Measurements from ENCODE around the gene ETFA.
A peak's percentile ranks its signal among the peaks of the same experiment; 100 is the strongest.

ETFA gene

DNA sequence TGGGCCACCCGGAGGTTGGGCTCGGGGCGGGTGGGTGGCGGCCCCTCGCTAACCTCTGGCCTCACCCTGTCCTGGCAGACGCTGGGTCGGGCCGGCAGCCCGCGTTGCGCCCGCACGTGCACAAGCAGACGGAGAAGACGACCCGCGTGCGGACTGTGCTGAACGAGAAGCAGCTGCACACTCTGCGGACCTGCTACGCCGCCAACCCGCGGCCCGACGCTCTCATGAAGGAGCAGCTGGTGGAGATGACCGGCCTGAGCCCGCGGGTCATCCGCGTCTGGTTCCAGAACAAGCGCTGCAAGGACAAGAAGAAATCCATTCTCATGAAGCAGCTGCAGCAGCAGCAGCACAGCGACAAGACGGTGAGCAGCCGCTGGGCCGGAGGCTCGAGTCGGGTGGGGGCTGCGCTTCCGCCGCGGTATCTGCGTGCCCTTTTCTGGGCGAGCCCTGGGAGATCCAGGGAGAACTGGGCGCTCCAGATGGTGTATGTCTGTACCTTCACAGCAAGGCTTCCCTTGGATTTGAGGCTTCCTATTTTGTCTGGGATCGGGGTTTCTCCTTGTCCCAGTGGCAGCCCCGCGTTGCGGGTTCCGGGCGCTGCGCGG is 29.0 kb upstream of the ETFA start:
- DNase-seq = peak; percentile 10 to 27

DNA sequence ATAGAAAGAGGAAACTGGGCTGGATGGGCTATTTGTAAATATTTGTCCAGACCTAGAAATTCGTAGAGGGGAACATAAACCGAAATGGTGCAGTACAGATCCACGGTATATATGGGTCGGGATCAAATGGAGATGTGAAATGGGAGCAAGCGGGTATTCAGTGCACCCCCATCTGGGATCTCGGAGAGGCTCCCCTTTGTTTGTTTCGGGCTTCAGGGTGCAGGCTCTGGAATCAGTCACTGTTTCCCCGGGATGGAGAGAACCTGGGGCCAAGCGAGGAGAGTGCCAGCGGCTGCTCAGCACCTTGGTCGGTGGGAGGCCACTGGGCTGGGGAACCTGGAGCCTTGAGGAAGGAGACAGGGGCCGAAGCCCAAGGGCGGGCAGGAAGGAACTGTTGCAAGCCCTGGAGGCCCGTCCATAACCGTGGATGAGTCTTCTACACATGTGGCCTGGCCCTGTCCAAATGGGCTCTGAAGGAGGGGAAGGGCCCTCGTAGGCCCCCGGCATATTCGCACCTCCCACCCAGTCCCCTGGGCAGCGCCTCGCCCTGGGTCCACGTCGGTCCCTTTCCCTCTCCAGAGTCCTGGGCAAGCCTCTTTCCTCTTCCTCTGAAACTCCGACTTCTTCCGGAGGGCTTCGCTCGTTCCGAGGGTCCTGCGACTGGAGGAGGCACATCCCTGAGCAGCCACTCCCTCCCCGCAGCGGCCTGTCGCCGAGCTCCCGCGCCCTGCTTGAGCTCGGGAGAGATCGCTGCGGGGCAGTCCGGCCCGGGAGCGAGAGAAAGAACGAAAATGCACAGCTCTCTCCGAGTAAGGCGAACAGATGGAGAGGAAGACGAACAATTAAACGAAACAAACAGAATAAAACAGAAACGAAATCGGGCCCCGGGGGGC is 28.3 kb upstream of the ETFA start:
- DNase-seq = peak in 1 of 2 donors; percentile 12

DNA sequence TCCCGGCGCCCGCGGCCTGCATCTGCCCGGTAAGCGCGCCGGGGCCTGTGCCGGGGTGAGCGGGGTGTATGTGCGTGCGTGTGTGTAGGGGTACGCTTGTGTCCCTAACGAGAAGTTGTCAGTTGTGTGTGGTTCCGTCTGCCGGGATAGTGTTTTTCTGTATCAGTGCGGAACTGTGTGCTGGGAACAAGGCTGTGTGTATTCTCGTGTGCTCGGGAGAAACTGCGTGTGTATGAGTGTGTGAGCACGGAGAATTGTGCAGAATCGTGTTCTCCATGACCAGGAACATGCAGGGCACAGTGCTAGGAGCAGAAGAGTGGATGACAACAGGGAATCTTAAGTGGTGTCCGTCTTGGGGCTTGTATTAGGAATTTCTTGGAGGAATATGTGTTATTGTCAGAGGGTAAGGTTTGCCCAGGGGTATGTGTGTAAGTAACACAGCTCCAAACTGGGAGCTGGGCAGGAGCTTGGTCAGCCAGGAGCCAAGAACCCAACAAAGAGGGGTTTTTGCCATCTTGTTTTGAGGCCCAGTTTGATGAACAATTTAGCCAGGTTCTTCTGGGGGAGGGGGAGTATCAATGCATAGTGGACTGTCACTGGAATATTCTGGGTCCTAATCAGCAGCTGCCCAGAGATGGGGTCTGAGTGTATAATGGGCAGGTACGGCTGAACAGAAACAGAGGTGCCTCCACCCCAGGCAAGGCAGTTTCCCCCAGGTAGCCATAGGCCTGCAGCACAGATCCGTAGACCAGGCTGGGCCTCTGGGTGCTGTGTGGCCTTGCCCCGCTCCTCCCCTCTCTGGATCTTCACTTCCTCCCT is 27.4 kb upstream of the ETFA start:
- peak in 1 of 2 donors; percentile 18 for DNase-seq

- peak; percentile 6 to 13 for DNase-seq
Observed at GRCh38 chr15:76337696-76338485, 26.6 kb upstream of the ETFA start.

GRCh38 chr15:76337059-76337695 is 25.9 kb upstream of the ETFA start:
- peak in 1 of 2 donors; percentile 23 for DNase-seq

- DNase-seq = peak; percentile 67 to 80
Observed at GRCh38 chr15:76336254-76337058, 25.2 kb upstream of the ETFA start, which contains the start of gene ISL2. Gene ISL2, plus strand, starts transcription at chr15:76336773. Its CDS starts 111 bp downstream, at chr15:76336884.

- DNase-seq = peak; percentile 8 to 33
Observed at GRCh38 chr15:76335307-76336253, 24.3 kb upstream of the ETFA start.

DNA sequence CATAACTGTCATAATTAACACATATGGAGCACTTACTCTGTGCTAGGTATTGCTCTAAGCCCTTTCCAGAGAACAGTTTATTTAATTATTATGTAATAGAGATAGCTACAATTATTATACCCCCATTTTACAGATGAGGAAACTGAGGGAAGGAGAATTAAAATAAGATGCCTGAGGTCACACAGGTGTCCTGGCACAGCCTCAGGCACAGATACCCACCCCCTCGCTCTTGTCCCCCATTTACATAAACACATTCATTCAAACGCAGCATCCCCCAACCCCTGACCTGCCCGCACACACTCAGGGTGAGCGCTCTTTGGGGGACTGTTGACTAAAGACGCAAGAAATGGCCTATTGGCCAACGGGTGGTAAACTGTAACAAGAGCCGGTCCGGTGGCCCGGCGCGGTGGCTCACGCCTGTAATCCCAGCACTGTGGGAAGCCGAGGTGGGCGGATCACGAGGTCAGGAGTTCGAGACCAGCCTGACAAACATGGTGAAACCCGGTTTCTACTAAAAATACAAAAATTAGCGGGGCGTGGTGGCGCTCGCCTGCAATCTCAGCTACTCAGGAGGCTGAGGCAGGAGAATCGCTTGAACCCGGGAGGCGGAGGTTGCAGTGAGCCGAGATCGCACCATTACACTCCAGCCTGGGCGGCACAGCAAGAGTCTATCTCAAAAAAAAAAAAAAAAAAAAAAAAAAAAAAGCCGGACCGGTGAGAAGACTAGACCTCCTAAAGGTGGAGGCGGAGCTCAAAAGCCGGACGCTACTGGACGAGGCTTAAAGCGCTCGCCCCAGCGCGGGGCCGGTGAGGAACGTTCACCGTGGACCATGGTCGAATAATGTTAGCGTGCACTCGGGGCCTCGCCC is 23.4 kb upstream of the ETFA start:
- no peak for DNase-seq

DNA sequence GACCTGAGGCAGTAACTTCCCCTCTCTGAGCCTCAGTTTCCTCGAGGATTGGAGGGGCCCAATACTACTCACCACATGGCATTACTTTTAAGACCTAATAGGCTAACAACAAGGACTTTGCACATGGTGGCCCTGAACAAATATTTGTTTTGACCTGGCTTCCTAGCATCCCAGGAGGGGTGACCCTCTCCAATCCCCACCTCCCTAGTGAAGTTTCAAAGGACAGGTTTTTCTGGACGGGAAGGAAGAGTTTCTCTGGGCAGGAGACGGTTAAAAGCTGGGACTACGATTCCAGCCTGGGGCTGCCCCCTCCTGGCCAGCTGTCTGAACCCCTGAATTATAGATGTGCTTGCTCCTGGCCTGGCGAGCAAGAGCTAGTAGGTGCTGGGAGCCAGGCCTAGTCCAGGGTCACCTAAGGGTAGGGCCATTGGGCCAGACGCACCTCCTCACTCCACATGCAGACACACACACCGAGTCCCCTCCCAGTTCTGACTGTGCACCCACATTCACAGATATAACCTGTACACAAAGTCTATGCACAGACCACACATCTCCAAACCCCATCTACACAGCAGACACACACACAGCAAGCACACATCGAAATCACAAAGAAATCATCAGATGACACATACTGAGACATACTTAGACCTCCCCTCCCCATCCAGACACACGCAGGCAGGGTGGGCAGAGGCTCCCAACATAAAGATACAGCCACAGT is 22.6 kb upstream of the ETFA start:
- DNase-seq = no peak

DNA sequence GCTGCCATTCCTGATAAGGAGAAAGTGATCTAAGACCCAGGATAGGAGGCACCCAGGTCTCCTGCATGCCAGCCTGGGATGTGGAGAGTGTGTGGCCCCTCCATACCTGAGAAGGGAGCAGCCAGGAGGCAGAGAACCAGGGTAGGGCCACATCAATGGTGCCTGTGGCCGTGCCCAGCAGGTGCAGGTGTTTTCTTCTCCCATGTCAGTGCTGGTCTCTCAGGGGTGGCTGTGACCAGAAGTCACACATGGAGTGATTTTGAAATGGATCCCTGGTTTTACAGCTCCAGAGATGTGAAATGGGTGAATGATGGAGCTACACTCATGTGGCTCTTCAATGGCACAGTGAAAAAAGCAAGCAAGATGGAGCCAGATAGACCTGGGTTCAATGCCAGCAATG is 22.0 kb upstream of the ETFA start:
- DNase-seq = no peak

GRCh38 chr15:76332796-76333195 is 21.5 kb upstream of the ETFA start:
- no peak for DNase-seq

DNA sequence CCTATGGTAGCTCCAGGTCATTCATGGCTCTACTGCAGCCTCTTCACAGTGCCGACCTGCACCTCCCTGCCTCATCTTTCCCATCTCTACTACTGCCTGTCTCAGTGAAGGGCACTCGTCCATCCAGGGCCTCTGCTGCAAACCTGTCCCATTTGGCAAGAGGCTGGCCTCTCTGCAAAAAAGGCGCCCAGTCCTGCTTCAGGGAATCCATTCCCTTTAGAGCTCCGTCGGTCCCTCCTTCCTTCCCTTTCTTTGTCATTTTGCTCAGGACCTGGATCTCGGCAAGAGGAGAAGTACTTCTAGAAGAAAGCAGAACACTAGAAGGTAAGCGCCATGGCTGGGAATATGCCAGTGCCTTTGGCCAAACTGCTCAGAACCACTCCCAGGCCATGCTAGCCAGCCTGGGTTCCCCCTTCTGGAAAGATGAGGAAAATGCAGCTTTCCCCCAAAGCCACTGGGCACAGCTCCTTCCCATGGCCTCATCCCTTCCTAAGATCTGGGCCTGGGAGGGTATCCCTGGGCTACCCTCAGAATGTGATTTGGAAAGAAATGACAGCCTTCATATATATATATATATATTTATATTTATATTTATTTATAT is 18.9 kb upstream of the ETFA start:
- no peak for DNase-seq

GRCh38 chr15:76328958-76329357 is 17.7 kb upstream of the ETFA start:
- no peak for DNase-seq

DNA sequence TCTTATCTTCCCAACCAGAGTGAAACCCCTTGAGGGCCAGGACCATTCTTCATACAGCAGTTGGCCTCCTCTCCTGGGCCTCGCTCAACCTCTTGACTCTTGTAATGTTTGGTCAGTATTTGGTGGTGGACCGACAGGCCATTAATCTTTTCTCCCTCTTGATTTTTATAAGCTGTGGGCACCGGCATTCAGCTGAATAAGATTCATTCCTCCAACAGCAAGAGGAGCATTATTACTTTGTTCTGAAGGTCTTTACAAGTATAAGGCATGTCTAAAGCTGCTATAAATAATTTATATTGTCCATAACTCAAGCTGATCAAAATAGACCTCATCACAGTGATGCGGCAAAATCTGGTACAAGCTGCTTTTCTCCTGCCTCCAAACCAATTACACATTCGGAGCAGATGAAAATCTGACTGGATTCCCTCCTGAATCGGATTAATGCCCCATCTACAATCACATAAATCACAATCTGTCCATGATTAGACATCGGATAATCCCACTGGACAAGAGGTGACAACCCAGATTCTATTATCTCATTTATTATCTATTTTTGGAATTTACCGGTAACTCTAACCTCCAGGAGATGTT is 16.9 kb upstream of the ETFA start:
- DNase-seq = no peak

DNA sequence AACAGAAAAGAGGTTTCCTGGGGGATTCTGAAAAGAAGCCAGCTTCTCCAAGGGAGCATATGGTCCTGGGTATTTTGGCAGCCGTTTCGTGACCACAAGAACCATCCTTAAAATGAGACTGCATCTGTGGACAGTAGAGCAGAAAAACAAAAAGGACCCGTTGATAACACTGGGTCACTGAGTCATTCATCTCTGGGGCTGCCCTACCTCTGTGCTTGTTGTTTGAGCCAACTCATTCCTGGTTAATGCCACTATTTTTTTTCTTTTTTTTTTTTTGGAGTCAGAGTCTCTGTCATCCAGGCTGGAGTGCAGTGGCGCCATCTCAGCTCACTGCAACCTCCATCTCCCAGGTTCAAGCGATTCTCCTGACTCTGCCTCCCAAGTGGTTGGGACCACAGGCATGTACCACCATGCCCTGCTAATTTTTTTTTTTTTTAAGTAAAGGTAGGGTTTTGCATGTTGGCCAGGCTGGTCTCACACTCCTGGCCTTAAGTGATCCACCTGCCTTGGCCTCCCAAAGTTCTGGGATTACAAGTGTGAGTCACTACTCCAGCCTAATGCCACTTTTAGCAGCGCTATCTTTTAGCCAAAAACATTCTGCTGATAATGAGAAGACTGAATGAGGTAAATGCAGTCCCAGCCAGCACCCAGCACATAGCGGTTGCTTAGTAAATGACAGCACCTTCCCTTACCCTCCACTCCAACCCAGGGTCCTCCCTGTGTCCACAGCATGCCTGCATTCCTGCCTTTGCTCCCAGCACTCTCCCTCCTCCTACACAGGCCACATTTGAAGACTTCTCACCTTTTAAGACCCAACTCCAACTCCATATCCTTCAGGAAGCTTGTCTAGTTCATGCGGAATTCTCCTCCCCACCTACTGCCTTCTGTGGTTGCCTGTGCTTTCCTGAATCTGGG is 16.2 kb upstream of the ETFA start:
- no peak for DNase-seq

GRCh38 chr15:76325704-76326103 is 14.4 kb upstream of the ETFA start:
- no peak for DNase-seq
